Loucy (cell line): ENCODE measurements around the gene RHEX.

Source experiments
- H2AFZ ChIP-seq: fragments of 200-600 bp; sonication (generic); 2 replicates; pipeline ENCODE4 v1.6.0; 2016; ENCODE audit warnings: antibody characterized with exemption, mild to moderate bottlenecking, low read length, moderate library complexity
- H3F3A ChIP-seq: fragments of 200-600 bp; 2 replicates; pipeline ENCODE4 v1.6.0; 2016; ENCODE audit warnings: antibody characterized with exemption, low read depth, mild to moderate bottlenecking
- H3K27me3 ChIP-seq: fragments of 200-600 bp; sonication (generic); 2 replicates; pipeline ENCODE4 v1.6.1; 2014; ENCODE audit warnings: low read length, mild to moderate bottlenecking; ENCODE audit not compliant: insufficient read depth, poor library complexity, severe bottlenecking
- H3K36me3 ChIP-seq: fragments of 200-600 bp; sonication (generic); 2 replicates; pipeline ENCODE4 v1.6.1; 2016; ENCODE audit warnings: low read length; ENCODE audit not compliant: insufficient read depth
- H3K4me1 ChIP-seq: fragments of 200-600 bp; sonication (generic); 2 replicates; pipeline ENCODE4 v1.5.1; 2014; ENCODE audit warnings: low read length, mild to moderate bottlenecking; ENCODE audit not compliant: insufficient read depth, poor library complexity, severe bottlenecking
- H3K4me2 ChIP-seq: fragments of 200-600 bp; sonication (generic); 2 replicates; pipeline ENCODE4 v1.6.0; 2014; ENCODE audit warnings: antibody characterized with exemption, low read length, low read depth, mild to moderate bottlenecking; ENCODE audit not compliant: poor library complexity, severe bottlenecking
- H3K4me3 ChIP-seq: fragments of 200-600 bp; sonication (generic); 2 replicates; pipeline ENCODE4 v1.5.1; 2014; ENCODE audit warnings: low read length, mild to moderate bottlenecking, mixed read lengths; ENCODE audit not compliant: poor library complexity, severe bottlenecking
- H3K79me2 ChIP-seq: fragments of 200-600 bp; sonication (generic); 2 replicates; pipeline ENCODE4 v1.6.1; 2014; ENCODE audit warnings: low read length; ENCODE audit not compliant: insufficient read depth
- H3K9ac ChIP-seq: fragments of 200-600 bp; sonication (generic); 2 replicates; pipeline ENCODE4 v1.6.0; 2014; ENCODE audit warnings: mild to moderate bottlenecking, low read depth, low read length, moderate library complexity; ENCODE audit not compliant: poor library complexity, severe bottlenecking
- H3K9me2 ChIP-seq: fragments of 200-600 bp; sonication (generic); replicated peaks from 2 replicates; pipeline ENCODE4 v1.6.1; 2016; ENCODE audit warnings: low read depth, low read length, mixed read lengths
- H3K9me3 ChIP-seq: fragments of 200-600 bp; sonication (generic); 2 replicates; pipeline ENCODE4 v1.6.1; 2014; ENCODE audit warnings: mild to moderate bottlenecking, antibody characterized with exemption, low read length, low read depth; ENCODE audit not compliant: insufficient read depth
- H4K20me1 ChIP-seq: fragments of 200-600 bp; sonication (generic); 2 replicates; pipeline ENCODE4 v1.6.0; 2014; ENCODE audit warnings: antibody characterized with exemption, low read length, mild to moderate bottlenecking; ENCODE audit not compliant: insufficient read depth, poor library complexity, severe bottlenecking
- CTCF ChIP-seq: fragments of 200-600 bp; sonication (generic); conservative IDR thresholded peaks from 2 replicates; pipeline ENCODE4 v1.5.1; 2014; ENCODE audit warnings: mild to moderate bottlenecking, antibody characterized with exemption, low read length
- EZH2phosphoT487 ChIP-seq: fragments of 200-600 bp; IDR thresholded peaks from 2 replicates; pipeline ENCODE4 v1.6.1; 2018; ENCODE audit warnings: antibody characterized with exemption, mild to moderate bottlenecking, moderate library complexity, borderline replicate concordance

RHEX gene

GRCh38 chr1:206023695-206024094 lies 29.3 kb upstream of the RHEX start, which contains the start of gene CTSE:
TSS of gene CTSE (minus strand) at chr1:206023895. CDS start at chr1:206023791, 104 bp downstream.
- Histone ChIP-seq H3K27me3 (no peaks in the 10 kb centered on the region), H3K9me2 (no peaks in the 10 kb centered on the region), H4K20me1 (no peaks in the 10 kb centered on the region), H3K9me3 (no peaks in the 10 kb centered on the region), H3K79me2 (no peaks in the 10 kb centered on the region), H2AFZ (no peak within 1 kb of the TSS), H3F3A (no peaks in the 10 kb centered on the region), H3K4me1 (peaks cover 11% of the 10 kb centered on the region), H3K9ac (no peak within 1 kb of the TSS), H3K4me2 (no peak within 1 kb of the TSS), H3K36me3 (no peaks in the 10 kb centered on the region), H3K4me3 (no peak within 1 kb of the TSS)
- TF ChIP-seq CTCF (no peak), EZH2phosphoT487 (no peak)

GRCh38 chr1:206025283-206025820 lies 27.6 kb upstream of the RHEX start:
- Histone ChIP-seq H3K36me3 (no peaks in the 10 kb centered on the region), H2AFZ (no peak overlapping the region), H3K27me3 (no peaks in the 10 kb centered on the region), H4K20me1 (no peaks in the 10 kb centered on the region), H3K9ac (no peak overlapping the region), H3F3A (no peaks in the 10 kb centered on the region), H3K9me3 (no peaks in the 10 kb centered on the region), H3K4me2 (no peak overlapping the region), H3K4me1 (peaks cover 14% of the 10 kb centered on the region), H3K9me2 (no peaks in the 10 kb centered on the region), H3K4me3 (no peak overlapping the region), H3K79me2 (no peaks in the 10 kb centered on the region)
- TF ChIP-seq EZH2phosphoT487 (no peak), CTCF (no peak)

- peaks cover 8% of the 10 kb centered on the region for H3K79me2 ChIP-seq
- no peak overlapping the region for H3K4me2 ChIP-seq
- H3K4me1 ChIP-seq, result peaks cover 31% of the 10 kb centered on the region
Observed at GRCh38 chr1:206029484-206029883, 23.5 kb upstream of the RHEX start.

More at GRCh38 chr1:206029484-206029883, 23.5 kb upstream of the RHEX start:
- H3K27me3 ChIP-seq, result no peaks in the 10 kb centered on the region
- H4K20me1 ChIP-seq, result no peaks in the 10 kb centered on the region
- no peaks in the 10 kb centered on the region for H3K9me2 ChIP-seq
- no peaks in the 10 kb centered on the region for H3K36me3 ChIP-seq
- no peak overlapping the region for H2AFZ ChIP-seq
- H3F3A ChIP-seq, result no peaks in the 10 kb centered on the region
- H3K9ac ChIP-seq, result no peak overlapping the region
- H3K9me3 ChIP-seq, result no peaks in the 10 kb centered on the region; the same call in 1 of the 2 replicates
- no peak for TF ChIP-seq CTCF
- no peak for TF ChIP-seq EZH2phosphoT487
- H3K4me3 ChIP-seq, result no peak overlapping the region
